Measurements from ENCODE around the gene BMS1.
"Not testable (repeated sequence)": the region's sequence is repeated elsewhere in the genome, so short reads cannot be mapped to it uniquely, and the experiment has no call there.

Gene BMS1

DNA sequence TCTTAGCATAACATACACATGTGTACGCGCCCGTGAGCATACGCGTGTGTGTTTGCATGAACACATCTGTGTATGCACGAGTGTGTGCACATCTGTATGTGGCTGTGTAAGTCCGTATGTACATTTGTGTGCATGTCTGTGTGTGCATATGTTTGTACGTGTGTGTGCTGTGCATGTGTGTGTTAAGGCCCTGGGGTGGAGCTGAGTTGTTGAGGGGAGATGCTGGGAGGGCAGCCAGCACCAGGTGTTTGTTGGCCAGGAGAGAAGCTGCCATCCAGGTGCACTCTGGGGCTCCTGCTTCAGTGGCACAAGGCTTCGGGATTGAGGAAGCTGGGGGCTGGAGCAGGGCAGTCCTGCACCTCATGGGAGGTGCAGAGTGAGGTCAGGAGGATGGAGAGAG lies 85.0 kb downstream of the BMS1 start:
- DNase-seq: no peak

DNA sequence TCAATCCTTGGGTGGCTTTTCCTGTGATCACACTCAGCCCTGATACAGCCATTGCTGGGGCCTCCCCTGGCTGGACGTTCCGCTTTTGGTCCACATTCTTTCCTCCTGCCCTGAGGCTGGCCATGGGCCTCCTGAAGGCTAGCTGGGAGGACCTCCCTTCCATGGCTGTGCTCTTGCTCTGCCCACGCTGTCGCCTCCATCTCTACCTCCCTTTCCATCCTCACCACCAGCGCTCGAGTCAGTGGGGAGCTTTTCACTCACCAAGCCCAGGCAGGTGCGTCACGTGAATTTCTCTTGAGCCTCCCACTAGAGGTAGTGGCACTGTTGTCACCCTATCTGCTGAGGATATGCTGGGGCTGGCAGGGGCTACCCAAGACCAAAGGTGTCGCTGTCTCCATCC lies 85.9 kb downstream of the BMS1 start:
- DNase-seq: no peak

DNA sequence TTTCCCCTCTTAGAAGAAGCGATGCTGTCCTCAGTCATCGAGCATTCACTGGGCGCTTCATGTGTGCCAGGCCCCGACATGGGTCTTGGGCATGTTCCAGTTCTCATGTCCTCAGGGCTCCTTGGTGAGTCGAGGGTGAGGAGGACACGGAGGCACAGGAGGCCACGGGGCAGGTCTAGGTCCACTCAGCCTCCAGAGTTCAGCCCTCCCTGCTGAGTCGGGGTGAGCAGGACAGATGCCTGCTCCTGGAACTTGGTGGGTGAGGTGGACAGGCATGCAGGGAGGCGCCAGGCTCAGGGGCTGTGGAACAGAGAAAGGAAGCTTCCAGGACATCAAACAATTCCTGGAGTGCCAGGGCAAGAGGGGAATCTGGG lies 87.4 kb downstream of the BMS1 start:
- DNase-seq: no peak

DNA sequence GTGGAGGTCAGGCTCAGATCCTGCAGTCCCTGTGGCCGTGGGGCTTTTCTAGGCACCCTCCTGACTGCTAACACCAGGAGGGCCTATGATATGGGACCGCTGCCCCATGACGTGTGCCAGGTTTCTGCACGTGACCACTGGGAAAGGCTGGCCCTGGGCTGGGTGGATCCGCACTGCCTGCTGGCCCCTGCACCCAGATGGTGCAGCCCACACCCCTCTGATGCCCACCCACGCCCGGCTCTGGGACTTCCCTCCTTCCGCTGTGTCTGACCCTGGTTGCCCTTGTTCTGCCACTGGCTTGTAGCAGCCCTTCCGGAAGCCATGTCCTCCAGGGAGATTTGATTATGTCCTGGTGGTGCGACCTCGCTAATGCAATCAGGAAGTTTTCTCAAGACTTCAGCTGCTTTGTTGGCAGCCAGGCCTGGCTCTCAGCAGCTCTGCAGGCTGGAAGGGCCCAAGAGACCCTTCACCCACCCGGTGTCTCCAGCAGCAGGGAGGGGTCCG lies 88.6 kb downstream of the BMS1 start:
- not testable (repeated sequence) for DNase-seq

DNA sequence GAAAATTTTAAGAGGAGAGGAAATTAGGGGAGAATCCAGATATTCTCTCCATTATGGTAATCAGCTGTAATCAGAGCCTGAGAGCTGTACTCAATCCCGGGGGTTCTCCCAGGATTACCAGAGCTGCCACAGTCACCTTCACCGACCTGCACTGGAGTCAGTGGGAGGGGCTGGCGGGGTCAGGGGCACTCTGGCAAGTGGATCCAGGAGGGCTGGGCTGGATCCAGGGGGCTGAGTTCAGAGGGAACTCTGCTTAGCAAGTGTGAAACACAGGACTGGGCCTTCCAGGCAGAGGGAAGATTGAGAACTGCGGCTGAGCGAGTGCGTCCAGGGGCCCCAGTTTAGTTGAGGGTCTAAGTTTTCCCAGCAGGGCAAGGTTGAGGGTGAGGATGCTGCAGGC lies 89.2 kb downstream of the BMS1 start:
- DNase-seq: no peak

DNA sequence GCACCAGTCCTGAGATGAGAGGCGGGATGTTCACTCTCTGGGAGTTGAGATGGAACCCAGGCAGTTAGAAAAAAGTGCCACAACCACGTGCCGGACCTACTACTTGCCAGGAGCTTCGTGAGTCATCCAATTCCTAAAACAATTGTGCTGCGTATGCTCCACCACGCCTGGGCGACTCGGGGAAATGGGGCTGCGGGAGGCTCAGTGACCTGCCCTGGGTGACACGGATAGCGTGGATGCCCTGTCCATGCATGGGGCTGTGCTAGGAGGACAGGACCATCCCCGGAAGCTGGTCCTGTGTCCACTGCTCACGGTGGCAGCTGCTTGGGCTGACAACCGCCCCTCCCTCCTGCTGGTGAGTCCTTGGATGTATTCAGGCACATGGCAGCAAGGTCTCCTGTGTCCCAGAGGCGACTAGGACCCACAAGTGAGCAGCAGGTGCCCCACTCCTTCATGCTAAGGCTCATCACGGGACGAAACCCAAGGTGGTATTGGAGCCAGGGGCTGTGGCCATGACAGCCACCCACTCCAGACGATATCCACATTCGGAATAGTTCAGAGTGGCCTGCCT lies 90.4 kb downstream of the BMS1 start:
- DNase-seq: no peak

DNA sequence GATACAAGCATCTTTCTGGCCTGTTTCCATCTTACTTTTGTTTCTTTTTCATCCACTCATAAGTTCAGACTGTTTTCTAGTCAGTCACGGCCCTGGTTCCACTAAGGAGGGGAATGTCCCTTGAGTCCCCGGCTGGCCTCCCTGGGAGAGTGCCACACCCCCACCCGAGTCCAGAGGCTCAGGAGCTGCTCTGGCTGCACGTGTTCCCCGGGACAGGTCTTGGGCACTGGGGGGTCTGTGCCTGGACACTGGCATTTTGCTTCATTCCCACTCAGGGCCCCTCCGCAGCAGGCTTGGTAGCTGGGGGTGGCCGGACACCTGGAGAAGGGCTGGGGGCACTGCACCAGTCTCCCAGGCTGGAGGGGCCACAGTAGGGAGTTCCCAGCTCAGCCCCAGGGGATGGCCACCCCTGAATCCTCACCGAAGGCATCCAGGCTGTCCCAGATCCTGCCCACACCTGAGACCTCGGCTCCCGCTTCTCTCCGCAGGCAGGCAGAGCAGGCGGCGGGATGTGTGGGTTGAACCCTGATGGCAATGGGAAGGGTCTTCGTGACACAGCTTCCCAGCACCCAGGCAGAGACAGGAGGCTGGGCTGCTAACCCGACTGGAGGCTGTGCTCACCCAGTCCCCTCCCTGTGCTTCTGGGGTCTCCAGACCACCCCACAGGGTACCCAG lies 92.3 kb downstream of the BMS1 start:
- DNase-seq: no peak

DNA sequence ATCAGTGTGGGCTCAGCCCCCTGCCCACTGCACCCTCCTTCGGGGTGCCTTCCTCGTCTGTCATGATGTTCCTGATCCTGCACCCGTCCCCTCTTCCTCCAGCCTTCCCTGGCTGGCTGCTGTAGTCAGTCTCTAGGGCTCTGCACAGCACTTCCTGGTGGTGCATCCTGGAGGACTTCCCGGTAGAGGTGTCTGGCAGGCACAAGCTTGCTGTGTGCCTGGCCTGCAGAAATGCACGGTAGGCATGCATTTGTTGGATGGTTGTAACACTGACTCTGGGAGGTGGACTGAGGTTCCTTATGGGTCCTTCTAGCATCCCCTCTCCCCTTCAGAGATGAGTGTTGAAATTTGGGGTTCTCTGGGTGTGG lies 92.8 kb downstream of the BMS1 start:
- DNase-seq: no peak

DNA sequence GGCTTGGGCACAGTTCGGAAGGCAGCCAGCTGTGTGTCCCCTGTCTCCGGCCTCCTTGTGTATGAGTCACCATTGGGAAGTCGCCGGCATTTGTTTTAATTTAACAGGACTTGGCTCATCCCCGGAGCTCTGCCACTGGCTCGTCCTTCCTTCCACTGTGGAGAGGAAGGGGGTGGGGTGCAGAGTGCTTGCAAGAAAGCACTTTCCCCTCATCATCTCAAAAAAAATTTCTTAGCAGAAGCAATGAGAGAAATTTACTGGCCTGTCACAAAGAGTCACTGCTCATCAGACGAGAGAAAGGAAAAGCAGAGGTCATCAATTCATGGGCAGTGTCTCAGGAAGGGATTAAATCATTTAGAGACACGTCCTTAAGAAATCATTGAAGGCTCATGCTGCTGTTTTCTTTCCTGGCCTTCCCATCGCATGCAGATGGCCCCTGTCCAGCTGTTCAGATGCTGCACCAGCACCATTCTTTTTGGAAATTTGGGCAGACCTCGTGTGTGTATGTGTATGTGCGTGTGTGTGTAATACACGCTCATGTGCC lies 93.3 kb downstream of the BMS1 start:
- DNase-seq: peak; percentile 27

DNA sequence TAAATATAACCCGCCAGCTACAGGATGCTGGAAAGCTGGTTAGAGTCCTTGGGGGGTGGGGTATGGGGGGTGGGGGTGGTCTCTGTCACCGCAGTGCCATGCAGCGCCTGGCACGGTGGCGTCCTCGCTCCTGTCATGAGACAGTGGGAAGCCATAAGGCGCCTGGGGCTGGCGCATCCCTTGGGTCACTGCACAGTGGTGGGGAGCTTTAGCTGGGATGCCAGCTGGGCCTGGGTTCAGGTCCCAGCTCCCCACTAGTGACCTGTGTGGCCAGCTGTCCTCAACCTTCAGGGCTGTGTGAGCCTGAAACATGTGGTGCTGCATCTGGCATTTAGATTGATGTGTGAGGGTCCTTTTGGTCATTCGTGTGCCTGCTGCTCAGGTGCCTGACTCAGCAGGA lies 93.9 kb downstream of the BMS1 start:
- no peak for DNase-seq

DNA sequence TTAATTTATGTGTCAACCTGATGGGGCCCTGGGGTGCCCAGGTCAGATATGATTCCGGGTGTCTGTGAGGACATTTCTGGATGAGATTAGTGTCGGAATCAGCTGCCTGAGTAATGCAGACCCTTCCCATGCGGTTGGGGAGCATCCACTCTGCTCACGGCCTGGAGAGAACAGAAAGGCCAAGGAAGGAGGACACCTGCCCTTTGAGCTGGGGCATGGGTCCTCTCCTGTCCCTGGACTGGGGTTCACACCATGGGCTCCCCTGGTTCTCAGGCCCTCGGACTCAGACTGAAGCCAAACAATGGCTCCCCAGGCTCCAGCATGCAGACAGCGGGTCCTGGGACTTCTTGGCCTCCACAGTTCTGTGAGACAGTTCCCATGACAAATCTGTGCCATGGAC lies 94.3 kb downstream of the BMS1 start:
- DNase-seq: no peak

DNA sequence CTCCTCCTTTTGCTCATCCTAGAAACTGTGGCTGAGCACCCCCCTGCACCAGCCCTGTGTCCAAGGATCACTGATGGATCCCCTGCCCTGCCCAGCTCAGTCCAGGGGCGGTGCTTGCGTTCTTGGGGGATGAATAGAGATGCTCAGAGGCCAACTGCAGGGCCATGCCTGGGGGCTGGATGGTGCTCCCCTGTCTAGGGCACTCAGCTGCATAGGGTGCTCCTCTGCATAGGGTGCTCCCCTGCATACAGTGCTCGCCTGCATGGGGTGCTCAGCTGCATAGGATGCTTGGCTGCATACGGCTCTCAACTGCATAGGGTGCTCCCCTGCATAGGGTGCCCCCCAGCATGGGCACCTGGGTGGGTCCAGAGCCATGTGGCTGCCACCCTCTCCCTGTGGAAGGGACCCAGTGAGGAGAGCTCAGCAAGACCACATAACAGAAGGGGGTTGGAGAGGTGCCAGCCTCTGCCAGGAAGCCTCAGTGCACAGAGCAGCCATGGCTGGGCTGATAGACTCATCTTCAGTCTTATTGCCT lies 95.0 kb downstream of the BMS1 start:
- no peak for DNase-seq

DNA sequence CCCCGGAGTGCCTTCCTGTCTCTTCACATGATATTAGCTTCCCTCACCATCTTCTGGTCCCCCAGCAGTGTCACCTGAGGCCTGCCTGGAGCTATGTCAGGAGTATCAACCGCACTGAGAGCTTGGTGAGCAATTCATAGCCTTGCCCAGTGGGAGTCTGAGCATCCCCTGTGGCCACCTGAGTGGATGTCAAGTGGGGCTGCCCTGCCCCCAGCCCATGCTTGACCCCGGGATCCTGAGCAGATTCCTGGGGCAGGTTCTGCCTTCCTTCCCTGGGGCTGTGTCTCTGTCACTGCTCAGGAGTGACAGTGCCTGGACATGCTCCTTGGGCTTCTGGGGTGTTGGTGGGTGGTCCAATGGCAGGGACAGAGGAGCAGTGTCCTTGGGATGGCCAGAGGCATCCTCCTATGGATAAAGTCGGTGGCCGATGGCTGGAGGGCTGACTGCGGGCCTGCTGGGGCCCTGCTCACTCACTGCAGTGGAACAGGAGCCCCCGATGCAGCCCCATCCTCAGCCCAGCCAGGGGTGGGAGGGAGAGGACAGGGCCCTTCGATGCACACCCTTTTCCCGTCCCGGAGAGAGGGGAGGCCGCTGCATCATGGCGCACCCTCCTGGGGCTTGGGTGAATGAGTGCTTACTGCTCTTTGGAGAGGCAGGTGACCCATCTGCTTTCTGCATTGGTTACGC lies 95.7 kb downstream of the BMS1 start:
- no peak for DNase-seq

DNA sequence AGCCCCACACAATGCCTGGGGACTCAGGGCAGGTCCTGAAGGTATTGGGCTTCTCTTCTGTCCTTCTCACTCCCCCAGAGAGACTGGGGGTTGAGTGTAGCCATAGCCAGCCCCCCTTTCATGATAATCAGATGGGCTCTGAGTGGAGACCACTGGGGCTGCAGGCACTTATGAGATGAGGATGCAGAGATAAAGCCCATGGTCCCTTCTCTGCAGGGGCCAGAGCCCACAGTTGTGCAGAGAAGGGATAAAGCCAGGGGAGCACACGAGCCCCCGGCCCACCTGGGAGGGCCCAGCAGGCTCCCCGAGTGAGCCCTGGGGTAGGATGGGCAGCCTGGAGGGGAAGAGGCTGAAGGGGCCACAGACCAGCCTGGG lies 96.2 kb downstream of the BMS1 start:
- no peak for DNase-seq

DNA sequence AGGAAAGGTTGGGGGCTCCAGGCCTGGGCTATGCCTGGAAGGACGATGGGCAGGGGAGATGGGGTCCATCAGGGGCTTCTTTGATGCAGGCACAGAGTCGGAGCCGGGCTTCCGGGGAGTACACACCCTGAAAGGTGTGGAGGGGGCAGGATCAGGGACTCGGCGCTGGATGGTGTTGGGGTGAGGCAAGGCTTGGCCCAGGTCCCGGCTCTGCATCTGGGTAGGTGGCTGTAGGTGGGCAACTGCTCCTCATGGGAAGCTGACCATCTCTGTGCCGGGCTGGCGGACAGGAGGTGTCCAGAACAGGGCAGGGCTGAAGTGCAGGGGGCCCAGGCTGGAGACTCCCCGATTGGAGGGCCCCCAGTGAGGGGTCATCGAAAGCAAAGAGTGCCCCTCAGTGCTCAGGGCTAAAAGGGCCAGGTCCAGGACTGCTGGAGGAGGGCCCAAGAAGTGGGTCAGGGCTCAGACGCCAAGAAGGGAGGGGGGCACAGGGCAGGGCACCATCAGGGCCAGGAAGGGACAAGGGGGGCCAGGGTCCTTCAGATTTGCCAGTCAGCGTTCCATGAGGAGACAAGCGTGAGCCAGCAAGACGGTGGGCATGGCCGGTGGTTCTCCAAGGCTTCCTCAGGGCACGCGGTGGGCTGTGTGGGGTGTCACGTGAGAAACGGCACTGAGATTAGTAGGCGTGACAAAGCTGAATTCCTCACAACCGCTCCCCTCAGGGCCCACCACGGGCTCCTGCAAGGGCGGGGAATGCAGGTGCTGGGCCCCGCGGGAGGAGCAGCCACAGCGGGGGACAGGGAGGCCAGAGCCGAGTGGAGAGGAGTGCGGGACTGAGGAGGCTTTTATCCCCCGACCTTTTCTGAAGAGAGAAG lies 97.0 kb downstream of the BMS1 start:
- DNase-seq: no peak

DNA sequence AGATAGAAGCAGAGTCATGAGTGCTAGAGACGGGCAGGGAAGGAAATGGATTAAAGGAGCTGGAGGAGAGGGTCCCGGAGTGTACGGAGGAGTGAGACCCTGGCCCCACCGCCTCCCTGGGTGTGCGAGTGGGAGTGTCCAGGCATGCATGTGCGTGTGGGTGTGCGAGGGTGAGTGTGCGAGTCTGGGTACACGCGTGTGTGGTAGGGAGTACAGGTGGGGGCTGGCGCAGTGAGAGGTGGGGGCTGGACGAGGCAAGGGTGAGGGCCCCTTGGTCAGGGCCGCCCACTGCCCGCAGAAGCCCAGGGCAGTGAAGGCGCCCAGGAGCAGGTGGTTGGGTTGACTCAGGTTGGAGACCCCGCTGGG lies 97.6 kb downstream of the BMS1 start:
- DNase-seq: no peak

DNA sequence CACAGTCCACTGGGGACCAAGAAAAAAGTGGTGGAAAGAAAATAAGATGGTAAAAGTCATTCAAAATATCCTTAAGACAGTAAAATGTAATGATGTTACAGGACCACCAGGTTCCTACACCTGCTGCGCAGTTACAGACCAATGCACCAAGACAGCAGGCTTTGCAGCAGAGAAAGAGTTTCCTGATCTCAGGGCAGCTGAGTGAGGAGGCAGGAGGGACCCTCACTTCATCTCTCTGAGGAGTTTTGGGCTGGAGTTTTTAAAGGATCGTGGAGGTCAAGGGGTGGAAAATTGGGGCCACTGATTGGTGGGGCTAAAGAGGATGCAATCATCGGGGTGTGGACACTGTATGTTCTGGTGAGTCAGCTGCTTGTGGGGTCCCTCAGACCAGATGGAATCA lies 100.0 kb downstream of the BMS1 start:
- DNase-seq: no peak

Measured in fibroblast of skin of abdomen (primary cell).